WTC11 (cell line): Measurements from ENCODE around the gene SHROOM3. TPM values are rescaled to one million over a fixed set of nuclear protein-coding genes. Genes with fewer than 3 reads are reported as not detected.

Source experiments
- ATAC-seq: fragments of 200-7000 bp; cut with Tn5 transposase; 2 replicates; pipeline ENCODE4 v1.10.0; 2021; ENCODE audit warnings: mild to moderate bottlenecking, moderate library complexity
- CTCF ChIA-PET: fragments of 300-600 bp; sonication (Branson Sonifier 250); formaldehyde crosslinking; loops from one replicate; lab custom pipeline; 2021; ENCODE audit warnings: antibody characterized with exemption; lab: Charles Lee
- POLR2A ChIA-PET: fragments of 350-600 bp; sonication (Branson Sonifier 250); formaldehyde crosslinking; loops from one replicate; lab custom pipeline; 2021; ENCODE audit warnings: antibody characterized with exemption; lab: Charles Lee
- DNase-seq: peaks from one replicate; pipeline ENCODE4 v3.0.0; 2021; ENCODE audit warnings: low spot score
- H3K27ac Mint-ChIP-seq: 2 replicates; pipeline ENCODE4 v1.8.0; 2021; ENCODE audit warnings: mixed read lengths
- H3K27me3 Mint-ChIP-seq: 2 replicates; pipeline ENCODE4 v1.8.0; 2021; ENCODE audit warnings: low read depth, mild to moderate bottlenecking, moderate library complexity, mixed read lengths
- H3K36me3 Mint-ChIP-seq: 2 replicates; pipeline ENCODE4 v1.8.0; 2021; ENCODE audit warnings: mixed read lengths
- H3K4me1 Mint-ChIP-seq: 2 replicates; pipeline ENCODE4 v1.8.0; 2022; ENCODE audit warnings: mixed read lengths
- H3K4me3 Mint-ChIP-seq: 2 replicates; pipeline ENCODE4 v1.8.0; 2021; ENCODE audit warnings: mild to moderate bottlenecking, moderate library complexity, mixed read lengths
- H3K9me3 Mint-ChIP-seq: 2 replicates; pipeline ENCODE4 v1.8.0; 2021; ENCODE audit warnings: mixed read lengths
- AFF4 ChIP-seq: sonication (generic); formaldehyde crosslinking; IDR thresholded peaks from 2 replicates; pipeline ENCODE4 v1.8.1; 2023; ENCODE audit warnings: mild to moderate bottlenecking, missing genetic modification reagents, borderline replicate concordance
- AR ChIP-seq: fragments of 250-450 bp; sonication (Bioruptor Pico); IDR thresholded peaks from 2 replicates; pipeline ENCODE4 v1.9.0; 2021; ENCODE audit warnings: mild to moderate bottlenecking
- CBFB ChIP-seq: sonication (generic); formaldehyde crosslinking; IDR thresholded peaks from 2 replicates; pipeline ENCODE4 v1.8.1; 2022; ENCODE audit warnings: mild to moderate bottlenecking, low read depth, missing genetic modification reagents
- CREM ChIP-seq: sonication (generic); formaldehyde crosslinking; IDR thresholded peaks from 2 replicates; pipeline ENCODE4 v1.8.1; 2022; ENCODE audit warnings: mild to moderate bottlenecking, missing genetic modification reagents, moderate library complexity
- FOXK1 ChIP-seq: sonication (generic); formaldehyde crosslinking; IDR thresholded peaks from 2 replicates; pipeline ENCODE4 v1.8.0; 2022; ENCODE audit warnings: mild to moderate bottlenecking, moderate library complexity, missing genetic modification reagents
- GTF2I ChIP-seq: fragments of 250-450 bp; sonication (Bioruptor Pico); conservative IDR thresholded peaks from 2 replicates; pipeline ENCODE4 v1.4.0; 2021; ENCODE audit warnings: mild to moderate bottlenecking
- NFATC4 ChIP-seq: fragments of 250-450 bp; sonication (Bioruptor Pico); IDR thresholded peaks from 2 replicates; pipeline ENCODE4 v1.9.0; 2021; ENCODE audit warnings: mild to moderate bottlenecking
- PREB ChIP-seq: sonication (generic); formaldehyde crosslinking; IDR thresholded peaks from 2 replicates; pipeline ENCODE4 v1.8.1; 2022; ENCODE audit warnings: mild to moderate bottlenecking, missing genetic modification reagents, moderate library complexity, borderline replicate concordance
- TEAD4 ChIP-seq: sonication (generic); formaldehyde crosslinking; IDR thresholded peaks from 2 replicates; pipeline ENCODE4 v1.8.0; 2022; ENCODE audit warnings: mild to moderate bottlenecking, missing genetic modification reagents
- USF1 ChIP-seq: sonication (generic); formaldehyde crosslinking; IDR thresholded peaks from 2 replicates; pipeline ENCODE4 v1.8.0; 2022; ENCODE audit warnings: mild to moderate bottlenecking, missing genetic modification reagents
- USF2 ChIP-seq: sonication (generic); formaldehyde crosslinking; IDR thresholded peaks from 2 replicates; pipeline ENCODE4 v1.8.1; 2023; ENCODE audit warnings: mild to moderate bottlenecking, missing genetic modification reagents, moderate library complexity
- ZMAT4 ChIP-seq: fragments of 250-450 bp; sonication (Bioruptor Pico); IDR thresholded peaks from 2 replicates; pipeline ENCODE4 v1.9.0; 2021; ENCODE audit warnings: mild to moderate bottlenecking
- ZNF121 ChIP-seq: sonication (generic); formaldehyde crosslinking; IDR thresholded peaks from 2 replicates; pipeline ENCODE4 v1.8.0; 2023; ENCODE audit warnings: missing genetic modification reagents
- ZNF232 ChIP-seq: sonication (generic); formaldehyde crosslinking; IDR thresholded peaks from 2 replicates; pipeline ENCODE4 v1.8.0; 2022; ENCODE audit warnings: mild to moderate bottlenecking, missing genetic modification reagents
- ZNF317 ChIP-seq: sonication (generic); formaldehyde crosslinking; IDR thresholded peaks from 2 replicates; pipeline ENCODE4 v1.8.1; 2023; ENCODE audit warnings: low read depth, mild to moderate bottlenecking, moderate library complexity, missing genetic modification reagents, borderline replicate concordance
- ZNF396 ChIP-seq: fragments of 250-450 bp; sonication (Bioruptor Pico); IDR thresholded peaks from 2 replicates; pipeline ENCODE4 v1.8.0; 2021; ENCODE audit warnings: mild to moderate bottlenecking, moderate library complexity, borderline replicate concordance
- total RNA-seq: library from RNA; stranded (reverse); gene quantifications from 3 replicates; pipeline ENCODE4 v1.2.3, GENCODE V29; 2021

SHROOM3 gene
- total RNA-seq, 1 experiment from 2014 or later = 71.9 TPM

GRCh38 chr4:76463568-76463967, 28.5 kb downstream of the SHROOM3 start:
- Mint-ChIP-seq H3K27me3 (peaks cover 2% of the 10 kb centered on the region; the same call in 1 of the 2 replicates), H3K27ac (no peak overlapping the region), H3K9me3 (peaks cover 38% of the 10 kb centered on the region), H3K36me3 (peaks cover 40% of the 10 kb centered on the region), H3K4me3 (no peak overlapping the region), H3K4me1 (peaks cover 26% of the 10 kb centered on the region)
- TF ChIP-seq NFATC4 (no peak), ZNF121 (no peak), GTF2I (CRISPR knock-in tag) (no peak), TEAD4 (CRISPR knock-in tag) (0 out of 2 replicates have a peak, but pooled peaks have one; percentile 16), AR (CRISPR knock-in tag) (no peak)
- POLR2A ChIA-PET = no interaction called here
- no peak for DNase-seq
- no peak for ATAC-seq
- CTCF ChIA-PET = no interaction called here

GRCh38 chr4:76470064-76470463, 35.0 kb downstream of the SHROOM3 start:
- no peak for DNase-seq
- H3K4me3 Mint-ChIP-seq = no peak overlapping the region
- peaks cover 3% of the 10 kb centered on the region for H3K36me3 Mint-ChIP-seq
- ATAC-seq = no peak
- peaks cover 9% of the 10 kb centered on the region for H3K4me1 Mint-ChIP-seq
- POLR2A ChIA-PET = no interaction called here
- TF ChIP-seq ZMAT4 (CRISPR knock-in tag) = no peak
- no peak for TF ChIP-seq FOXK1 (CRISPR knock-in tag)
- no peak for TF ChIP-seq AR (CRISPR knock-in tag)
- no peak for TF ChIP-seq ZNF317 (CRISPR knock-in tag)
- no peak for TF ChIP-seq CBFB (CRISPR knock-in tag)
- TF ChIP-seq ZNF121 = no peak
- no peak for TF ChIP-seq ZNF396
- TF ChIP-seq TEAD4 (CRISPR knock-in tag) = no peak
- TF ChIP-seq PREB (CRISPR knock-in tag) = no peak
- no peak for TF ChIP-seq GTF2I (CRISPR knock-in tag)
- TF ChIP-seq, all 79 proteins: peak for 0
- Mint-ChIP-seq H3K27ac (peak overlapping the region; percentile 32; the same call in 1 of the 2 replicates), H3K9me3 (peaks cover 11% of the 10 kb centered on the region), H3K27me3 (no peaks in the 10 kb centered on the region)
- CTCF ChIA-PET = interaction anchor here (0.8 to 1.3 kb wide), 4 partner anchors 9 to 92 kb away, joined by 3 to 4 read pairs (median 4); no protein-coding TSS in a partner anchor

GRCh38 chr4:76470532-76470931, 35.5 kb downstream of the SHROOM3 start:
- CTCF ChIA-PET = interaction anchor here (1.0 kb wide), 3 partner anchors 34 to 93 kb away, joined by 3 to 4 read pairs (median 3); no protein-coding TSS in a partner anchor
- no peak for ATAC-seq
- H3K4me3 Mint-ChIP-seq = no peak overlapping the region
- DNase-seq = no peak
- no peaks in the 10 kb centered on the region for H3K27me3 Mint-ChIP-seq
- POLR2A ChIA-PET = no interaction called here
- H3K9me3 Mint-ChIP-seq = peaks cover 9% of the 10 kb centered on the region
- H3K36me3 Mint-ChIP-seq = peaks cover 1% of the 10 kb centered on the region
- peaks cover 9% of the 10 kb centered on the region for H3K4me1 Mint-ChIP-seq
- no peak overlapping the region; the same call in 1 of the 2 replicates for H3K27ac Mint-ChIP-seq
- TF ChIP-seq CREM (CRISPR knock-in tag) (no peak), ZNF232 (CRISPR knock-in tag) (no peak), AFF4 (CRISPR knock-in tag) (no peak), NFATC4 (no peak), USF1 (CRISPR knock-in tag) (no peak), USF2 (no peak)
